GM19023 (cell line): Measurements from ENCODE around the gene SNX33.
"Not testable (repeated sequence)": the region's sequence is repeated elsewhere in the genome, so short reads cannot be mapped to it uniquely, and the experiment has no call there.

Experiments used
- ATAC-seq: cut with Tn5 transposase; IDR thresholded peaks from one replicate; pipeline ENCODE4 v1.9.1; 2021; ENCODE audit warnings: mild to moderate bottlenecking, moderate library complexity; ENCODE audit not compliant: unreplicated experiment

Gene SNX33

GRCh38 chr15:75697523-75697922 is 49.8 kb downstream of the SNX33 start:
- no peak for ATAC-seq

GRCh38 chr15:75697974-75698747 is 50.4 kb downstream of the SNX33 start:
- not testable (repeated sequence) for ATAC-seq

GRCh38 chr15:75699517-75699916 is 51.8 kb downstream of the SNX33 start:
- not testable (repeated sequence) for ATAC-seq

- not testable (repeated sequence) for ATAC-seq
These were observed 52.5 kb downstream of the SNX33 start for GRCh38 chr15:75699961-75700874.

- ATAC-seq: not testable (repeated sequence)
These were observed 53.6 kb downstream of the SNX33 start for GRCh38 chr15:75701071-75702003.

- ATAC-seq: no peak
These were observed 54.7 kb downstream of the SNX33 start for GRCh38 chr15:75702436-75702835.

GRCh38 chr15:75703440-75704262 is 55.9 kb downstream of the SNX33 start:
- not testable (repeated sequence) for ATAC-seq

- ATAC-seq: no peak
These were observed 56.5 kb downstream of the SNX33 start for GRCh38 chr15:75704263-75704615.

GRCh38 chr15:75704618-75705017 is 56.9 kb downstream of the SNX33 start:
- ATAC-seq: no peak

GRCh38 chr15:75705375-75705774 is 57.7 kb downstream of the SNX33 start:
- ATAC-seq: not testable (repeated sequence)

- ATAC-seq: no peak
These were observed 58.4 kb downstream of the SNX33 start for GRCh38 chr15:75705854-75706681.

GRCh38 chr15:75706682-75706954 is 58.9 kb downstream of the SNX33 start:
- ATAC-seq: no peak

GRCh38 chr15:75709458-75709857 is 61.7 kb downstream of the SNX33 start:
- ATAC-seq: not testable (repeated sequence)

GRCh38 chr15:75710874-75711273 is 63.2 kb downstream of the SNX33 start:
- not testable (repeated sequence) for ATAC-seq

- not testable (repeated sequence) for ATAC-seq
These were observed 63.8 kb downstream of the SNX33 start for GRCh38 chr15:75711495-75711894.
